IgD-negative memory B cell (primary cell): ENCODE results near the gene COX7C. TPM values are rescaled to one million over a fixed set of nuclear protein-coding genes. Genes with fewer than 3 reads are reported as not detected.
"Not testable (repeated sequence)": the region's sequence is repeated elsewhere in the genome, so short reads cannot be mapped to it uniquely, and the experiment has no call there.

Experiments
- H3K27ac Mint-ChIP-seq, 3 donors: one replicate each; pipeline ENCODE4 v1.8.0; 2020 to 2022; ENCODE audit warnings: mild to moderate bottlenecking in 3 of 3, mixed read lengths in 3 of 3, moderate library complexity in 1 of 3
- H3K27me3 Mint-ChIP-seq: one replicate; pipeline ENCODE4 v1.8.0; 2021; ENCODE audit warnings: mixed read lengths
- H3K36me3 Mint-ChIP-seq: one replicate; pipeline ENCODE4 v1.8.0; 2020; ENCODE audit warnings: mild to moderate bottlenecking, mixed read lengths
- H3K4me1 Mint-ChIP-seq, 3 donors: one replicate each; pipeline ENCODE4 v1.8.0; 2020 to 2022; ENCODE audit warnings: mixed read lengths in 3 of 3, mild to moderate bottlenecking in 1 of 3
- H3K4me3 Mint-ChIP-seq, 4 donors: one replicate each; pipeline ENCODE4 v1.8.0; 2020 to 2022; ENCODE audit warnings: mild to moderate bottlenecking in 4 of 4, mixed read lengths in 4 of 4, moderate library complexity in 3 of 4
- H3K9me3 Mint-ChIP-seq, 3 donors: one replicate each; pipeline ENCODE4 v1.8.0; 2020 to 2021; ENCODE audit warnings: mixed read lengths in 3 of 3, mild to moderate bottlenecking in 1 of 3
- polyA plus RNA-seq: library from polyadenylated mRNA; unstranded; fragments of 300-500 nt; fragmentation: Illumina TruSeq; gene quantifications from one replicate; pipeline ENCODE4 v1.2.3, GENCODE V29; 2021

Gene COX7C
- polyA plus RNA-seq, 1 donor from 2014 or later = 658 TPM

- H3K36me3 Mint-ChIP-seq = no peaks in the 10 kb centered on the region
- peaks cover 11% of the 10 kb centered on the region for H3K27me3 Mint-ChIP-seq
- no peak overlapping the region for H3K27ac Mint-ChIP-seq
- peaks cover 0 to 1% (median 0%) of the 10 kb centered on the region in 3 donors for H3K9me3 Mint-ChIP-seq
- no peaks in the 10 kb centered on the region for H3K4me1 Mint-ChIP-seq
- H3K4me3 Mint-ChIP-seq = no peak overlapping the region
Measured at GRCh38 chr5:86631165-86631564, 13.4 kb downstream of the COX7C start.

- H3K9me3 Mint-ChIP-seq = no peaks in the 10 kb centered on the region
- H3K27ac Mint-ChIP-seq = no peak overlapping the region
- H3K36me3 Mint-ChIP-seq = no peaks in the 10 kb centered on the region
- no peak overlapping the region for H3K4me3 Mint-ChIP-seq
- no peaks in the 10 kb centered on the region for H3K27me3 Mint-ChIP-seq
- no peaks in the 10 kb centered on the region for H3K4me1 Mint-ChIP-seq
Measured at GRCh38 chr5:86640998-86641397, 23.3 kb downstream of the COX7C start.

DNA sequence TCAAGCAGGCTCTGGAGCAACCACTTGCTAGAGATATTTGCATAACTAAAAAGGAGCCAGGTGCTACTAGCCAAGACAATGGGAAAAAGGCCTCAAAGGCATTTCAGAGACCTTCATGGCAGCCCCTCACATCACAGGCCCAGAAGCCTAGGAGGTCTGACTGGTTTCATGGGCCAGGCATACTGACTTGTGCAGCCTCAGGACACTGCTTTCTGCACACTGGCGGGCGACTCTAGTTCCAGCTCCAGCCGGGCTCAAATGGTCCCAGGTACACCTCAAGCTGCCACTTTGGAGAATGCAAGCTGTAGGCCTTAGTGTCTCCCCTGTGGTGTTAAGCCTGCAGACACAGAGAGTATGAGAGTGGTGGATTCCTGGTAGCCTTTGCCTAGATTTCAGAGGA lies 27.1 kb downstream of the COX7C start:
- Mint-ChIP-seq H3K27ac (no peak overlapping the region), H3K4me1 (no peaks in the 10 kb centered on the region), H3K4me3 (no peak overlapping the region), H3K9me3 (no peaks in the 10 kb centered on the region), H3K36me3 (no peaks in the 10 kb centered on the region), H3K27me3 (peaks cover 4% of the 10 kb centered on the region)

DNA sequence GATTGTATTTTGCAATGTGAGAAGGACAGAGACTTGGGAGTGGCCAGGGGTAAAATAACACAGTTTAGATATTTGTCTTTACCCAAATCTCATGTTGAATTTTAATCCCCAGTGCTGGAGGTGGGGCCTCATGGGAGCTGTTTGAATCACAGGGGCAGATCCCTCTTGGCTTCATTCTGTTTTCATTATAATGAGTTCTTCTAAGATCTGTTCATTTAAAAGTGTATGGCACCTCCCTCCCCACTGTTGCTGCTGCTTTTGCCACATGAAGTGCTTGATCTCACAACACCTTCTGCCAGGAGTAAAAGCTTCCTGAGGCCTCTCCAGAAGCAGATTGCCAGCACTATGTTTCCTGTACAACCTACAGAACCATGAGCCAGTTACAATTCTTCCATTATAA lies 28.1 kb downstream of the COX7C start:
- Mint-ChIP-seq H3K36me3 (no peaks in the 10 kb centered on the region), H3K4me3 (no peak overlapping the region), H3K27ac (no peak overlapping the region), H3K9me3 (no peaks in the 10 kb centered on the region), H3K4me1 (no peaks in the 10 kb centered on the region), H3K27me3 (peaks cover 4% of the 10 kb centered on the region)

DNA sequence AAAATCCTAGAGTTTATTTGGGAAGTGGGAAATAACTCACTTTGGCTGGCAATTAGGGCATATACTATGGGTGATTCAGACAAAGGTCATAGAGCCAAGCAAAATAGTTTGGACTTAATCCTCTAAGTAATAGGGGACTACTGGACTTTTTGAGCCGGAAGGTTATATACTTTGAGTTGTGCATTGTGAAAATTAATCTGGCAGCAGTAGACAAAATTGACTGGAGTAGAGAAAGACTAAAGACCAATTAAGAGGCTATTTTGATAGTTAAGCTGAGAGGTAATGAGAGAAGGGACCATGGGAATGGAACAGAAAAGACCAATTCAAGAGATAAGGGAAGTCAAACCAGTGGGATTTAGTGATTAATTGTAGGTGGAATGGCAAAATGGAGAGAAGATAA lies 28.9 kb downstream of the COX7C start:
- Mint-ChIP-seq H3K4me1 (no peaks in the 10 kb centered on the region), H3K9me3 (no peaks in the 10 kb centered on the region), H3K27me3 (peaks cover 4% of the 10 kb centered on the region), H3K27ac (no peak overlapping the region), H3K4me3 (no peak overlapping the region), H3K36me3 (no peaks in the 10 kb centered on the region)

GRCh38 chr5:86649832-86650505 lies 32.2 kb downstream of the COX7C start:
- no peak overlapping the region for H3K4me3 Mint-ChIP-seq
- H3K9me3 Mint-ChIP-seq = no peaks in the 10 kb centered on the region
- H3K27me3 Mint-ChIP-seq = peaks cover 4% of the 10 kb centered on the region
- H3K36me3 Mint-ChIP-seq = no peaks in the 10 kb centered on the region
- no peaks in the 10 kb centered on the region for H3K4me1 Mint-ChIP-seq
- no peak overlapping the region for H3K27ac Mint-ChIP-seq

DNA sequence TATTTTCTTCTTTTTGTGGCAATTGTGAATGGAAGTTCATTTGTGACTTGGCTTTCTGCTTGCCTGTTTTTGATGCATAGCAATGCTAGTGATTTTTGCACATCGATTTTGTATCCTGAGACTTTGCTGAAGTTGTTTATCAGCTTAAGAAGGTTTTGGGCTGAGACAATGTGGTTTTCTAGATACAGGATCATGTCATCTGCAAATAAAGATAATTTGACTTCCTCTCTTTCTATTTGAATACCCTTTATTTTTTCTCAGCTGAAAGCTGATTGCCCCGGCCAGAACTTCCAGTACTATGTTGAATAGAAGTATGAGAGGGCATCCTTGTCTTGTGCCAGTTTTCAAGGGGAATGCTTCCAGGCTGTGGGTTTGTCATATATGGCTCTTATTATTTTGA lies 43.0 kb downstream of the COX7C start:
- peaks cover 3 to 13% (median 8%) of the 10 kb centered on the region in 3 donors for H3K9me3 Mint-ChIP-seq
- not testable (repeated sequence) for H3K4me1 Mint-ChIP-seq, H3K36me3 Mint-ChIP-seq, H3K27ac Mint-ChIP-seq, H3K27me3 Mint-ChIP-seq, H3K4me3 Mint-ChIP-seq

DNA sequence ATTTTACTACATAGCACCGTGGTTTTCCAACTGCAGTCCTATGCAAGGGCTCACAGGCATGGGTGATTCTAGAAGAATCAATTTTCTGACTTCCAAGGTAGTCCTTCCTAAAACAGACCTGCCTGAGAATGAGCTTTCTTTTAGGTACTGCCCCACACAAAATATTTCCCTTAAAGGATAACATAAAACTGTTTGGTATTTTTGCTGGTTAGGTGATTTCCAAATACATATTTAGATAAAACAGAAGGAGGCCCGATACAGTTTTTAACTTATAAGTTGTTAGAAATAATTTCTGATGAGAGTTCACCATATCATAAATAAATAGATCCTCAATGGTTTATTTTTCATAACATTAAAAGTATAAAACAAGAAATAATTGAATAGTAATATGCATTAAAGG lies 46.4 kb downstream of the COX7C start:
- H3K9me3 Mint-ChIP-seq = peaks cover under 1 to 13% (median 6%) of the 10 kb centered on the region in 3 donors
- H3K27ac Mint-ChIP-seq = no peak overlapping the region
- H3K4me3 Mint-ChIP-seq = no peak overlapping the region
- H3K27me3 Mint-ChIP-seq = peaks cover 2% of the 10 kb centered on the region
- H3K4me1 Mint-ChIP-seq = peaks cover 2 to 7% (median 2%) of the 10 kb centered on the region in 3 donors
- no peaks in the 10 kb centered on the region for H3K36me3 Mint-ChIP-seq

DNA sequence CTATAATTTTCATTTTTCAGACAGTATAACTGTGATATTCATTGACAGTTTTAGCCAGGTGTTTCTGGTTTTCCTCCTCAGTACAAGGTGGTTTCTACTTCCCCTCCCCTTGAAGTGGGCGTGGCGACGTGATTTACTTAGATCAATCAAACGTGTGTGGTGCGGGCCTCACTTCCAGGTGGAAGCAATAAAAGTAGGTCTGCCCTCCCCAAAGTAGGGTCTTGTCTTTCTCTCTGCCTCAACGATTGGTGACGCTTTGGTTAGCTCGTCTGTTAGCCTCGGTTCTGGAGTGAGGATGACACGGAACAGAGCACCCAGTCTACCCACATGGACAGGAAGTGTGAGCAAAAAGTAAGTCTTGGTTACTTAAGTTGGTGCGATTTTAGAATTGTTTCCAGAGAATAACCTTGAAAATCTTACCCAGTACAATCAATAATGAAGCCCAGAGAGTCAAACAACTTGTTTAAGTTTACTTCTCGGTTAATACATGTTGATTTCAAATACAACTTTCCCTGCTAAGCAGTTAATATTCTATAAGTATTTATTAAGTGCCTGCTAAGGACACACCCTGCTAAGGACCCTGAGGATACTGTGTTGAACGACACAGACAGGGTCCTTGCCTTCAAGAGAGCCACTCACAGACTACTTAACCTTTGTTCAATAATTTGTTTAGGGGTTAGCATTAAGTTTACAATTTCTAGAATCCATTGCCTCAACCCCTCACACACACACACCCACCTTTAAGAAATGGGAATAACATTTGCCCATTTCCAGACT lies 48.4 kb downstream of the COX7C start:
- Mint-ChIP-seq H3K4me1 (peaks cover 2 to 7% (median 2%) of the 10 kb centered on the region in 3 donors), H3K9me3 (peaks cover 0 to 4% (median 0%) of the 10 kb centered on the region in 3 donors), H3K4me3 (peak overlapping the region; percentile 77 to 88 (median 85)), H3K27ac (peak overlapping the region in 2 of 3 donors; percentile 46 to 84), H3K27me3 (peaks cover 4% of the 10 kb centered on the region), H3K36me3 (no peaks in the 10 kb centered on the region)

- peaks cover 4% of the 10 kb centered on the region for H3K27me3 Mint-ChIP-seq
- H3K27ac Mint-ChIP-seq = peak overlapping the region; percentile 24 to 37 (median 29)
- H3K9me3 Mint-ChIP-seq = peaks cover 0 to 4% (median 0%) of the 10 kb centered on the region in 3 donors
- peak overlapping the region; percentile 18 to 86 (median 72) for H3K4me3 Mint-ChIP-seq
- H3K36me3 Mint-ChIP-seq = no peaks in the 10 kb centered on the region
- H3K4me1 Mint-ChIP-seq = peaks cover 2 to 7% (median 2%) of the 10 kb centered on the region in 3 donors
Measured at GRCh38 chr5:86666981-86667380, 49.2 kb downstream of the COX7C start.
